Inflammatory macrophage (primary cell): ENCODE results near the gene GIMAP6.
A peak's percentile ranks its signal among the peaks of the same experiment; 100 is the strongest.
"Not testable (repeated sequence)": the region's sequence is repeated elsewhere in the genome, so short reads cannot be mapped to it uniquely, and the experiment has no call there.

Experiments
- DNase-seq, 2 donors: peaks; one replicate each; pipeline ENCODE4 v3.0.0-alpha.2; 2020 to 2022
- total RNA-seq, 18 experiments: gene quantifications; one replicate each; lab custom pipeline; 2026; ENCODE audit warnings: mixed read lengths in 6 of 18, inconsistent platforms in 2 of 18; lab: John Stamatoyannopoulos, UW

GIMAP6 gene
- 1.8 to 57.6 (median 16.0) reads per million in 18 experiments for total RNA-seq

DNA sequence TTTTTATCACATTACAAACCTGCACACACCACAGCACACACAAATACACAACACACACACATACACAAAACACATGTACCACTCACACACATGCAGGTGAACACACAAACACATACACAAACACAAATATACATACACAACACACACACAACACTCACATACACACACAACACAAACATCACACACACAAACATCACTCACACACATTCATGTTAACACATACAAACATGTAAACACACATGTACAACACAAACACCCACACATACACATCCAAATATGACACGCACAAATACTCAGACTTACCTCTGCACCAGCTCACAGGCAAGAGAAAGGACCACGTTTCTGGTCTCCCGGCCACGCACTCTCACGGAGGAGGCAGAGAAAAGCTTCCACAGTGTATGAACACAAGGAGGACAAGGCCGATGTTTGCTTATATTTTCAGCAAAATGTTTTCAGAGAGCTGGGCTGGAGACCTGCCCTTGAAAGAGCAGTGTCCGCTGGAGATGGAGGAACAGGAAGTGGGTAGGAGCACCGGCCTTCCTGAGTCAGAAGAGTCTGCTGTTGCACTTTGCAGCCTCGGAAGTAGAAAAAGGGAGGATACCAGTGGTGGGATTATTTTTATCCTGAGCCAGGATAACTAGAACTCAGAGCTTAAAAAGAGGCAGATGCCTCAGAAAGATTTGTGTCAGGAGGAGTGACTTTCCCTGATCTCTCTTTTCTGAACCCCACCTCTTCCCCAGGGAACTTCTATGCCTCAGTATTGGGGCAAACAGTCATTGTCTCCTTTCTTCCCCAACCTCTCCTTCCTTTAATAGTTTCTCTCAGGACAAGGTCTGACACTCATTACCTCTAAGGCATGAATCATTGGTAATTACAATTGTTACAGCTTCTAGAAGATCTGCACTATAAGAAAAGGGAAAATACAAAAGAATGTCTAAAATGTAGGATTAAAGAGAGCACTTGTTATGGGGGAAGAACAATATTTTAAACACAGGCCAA lies at the start of gene GIMAP6:
Gene GIMAP6 (minus strand): TSS at position 520 of the 999 bp plus-strand sequence. CDS start 2,243 bp downstream, outside the sequence.
- DNase-seq = peak; percentile 54 to 67

DNA sequence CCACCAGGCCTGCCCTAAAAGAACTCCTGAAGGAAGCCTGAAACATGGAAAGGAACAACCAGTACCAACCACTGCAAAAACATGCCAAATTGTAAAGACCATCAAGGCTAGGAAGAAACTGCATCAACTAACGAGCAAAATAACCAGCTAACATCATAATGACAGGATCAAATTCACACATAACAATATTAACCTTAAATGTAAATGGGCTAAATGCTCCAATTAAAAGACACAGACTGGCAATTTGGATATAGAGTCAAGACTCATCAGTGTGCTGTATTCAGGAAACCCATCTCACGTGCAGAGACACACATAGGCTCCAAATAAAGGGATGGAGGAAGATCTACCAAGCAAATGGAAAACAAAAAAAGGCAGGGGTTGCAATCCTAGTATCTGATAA lies 48.2 kb upstream of the GIMAP6 start:
- DNase-seq = not testable (repeated sequence)

DNA sequence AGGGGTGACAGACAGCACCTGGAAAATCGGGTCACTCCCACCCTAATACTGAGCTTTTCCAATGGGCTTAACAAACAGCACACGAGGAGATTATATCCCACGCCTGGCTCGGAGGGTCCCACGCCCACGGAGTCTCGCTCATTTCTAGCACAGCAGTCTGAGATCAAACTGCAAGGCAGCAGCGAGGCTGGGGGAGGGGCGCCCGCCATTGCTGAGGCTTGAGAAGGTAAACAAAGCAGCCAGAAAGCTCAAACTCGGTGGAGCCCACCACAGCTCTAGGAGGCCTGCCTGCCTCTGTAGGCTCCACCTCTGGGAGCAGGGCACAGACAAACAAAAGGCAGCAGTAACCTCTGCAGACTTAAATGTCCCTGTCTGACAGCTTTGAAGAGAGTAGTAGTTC lies 46.4 kb upstream of the GIMAP6 start:
- DNase-seq = not testable (repeated sequence)

DNA sequence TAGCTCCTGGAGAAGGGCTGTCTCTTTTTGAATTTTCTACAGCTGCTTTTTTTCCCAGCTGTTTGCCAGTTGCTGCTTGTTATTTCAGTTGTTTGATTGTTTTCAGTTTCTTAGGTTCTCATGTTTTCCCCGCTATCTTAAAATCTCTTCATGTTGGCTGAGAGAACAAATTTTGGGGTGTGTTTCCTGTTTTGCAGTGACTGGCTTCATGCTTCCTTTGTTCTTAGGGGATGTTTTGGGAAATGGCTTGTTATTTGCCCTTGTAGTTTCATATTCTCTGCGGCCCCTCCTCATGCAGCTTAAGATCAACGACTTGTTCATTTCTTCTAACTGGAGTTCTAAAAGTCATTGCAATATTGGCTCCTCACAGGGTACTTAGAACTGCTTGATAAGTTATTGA lies 44.7 kb upstream of the GIMAP6 start:
- DNase-seq = not testable (repeated sequence)

DNA sequence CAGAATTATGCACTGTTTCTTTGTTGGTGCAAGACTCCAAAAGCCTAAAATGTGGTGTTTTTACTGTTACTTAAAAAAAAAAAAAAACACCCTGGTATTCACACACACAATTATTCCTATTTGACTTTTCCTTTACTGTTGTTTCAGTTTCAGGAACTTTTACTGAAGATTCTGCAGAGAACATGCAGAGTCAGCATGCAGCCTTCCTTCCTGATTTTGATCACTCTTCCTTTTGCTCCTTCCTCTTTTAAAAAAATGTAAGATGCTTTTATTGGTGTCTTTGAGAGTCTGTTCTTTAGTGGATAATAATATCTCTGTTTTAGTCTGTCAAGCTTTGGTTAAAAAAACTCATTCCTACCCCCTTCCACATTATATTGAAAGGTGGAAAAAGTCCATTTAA lies 44.1 kb upstream of the GIMAP6 start:
- peak; percentile 47 to 64 for DNase-seq

DNA sequence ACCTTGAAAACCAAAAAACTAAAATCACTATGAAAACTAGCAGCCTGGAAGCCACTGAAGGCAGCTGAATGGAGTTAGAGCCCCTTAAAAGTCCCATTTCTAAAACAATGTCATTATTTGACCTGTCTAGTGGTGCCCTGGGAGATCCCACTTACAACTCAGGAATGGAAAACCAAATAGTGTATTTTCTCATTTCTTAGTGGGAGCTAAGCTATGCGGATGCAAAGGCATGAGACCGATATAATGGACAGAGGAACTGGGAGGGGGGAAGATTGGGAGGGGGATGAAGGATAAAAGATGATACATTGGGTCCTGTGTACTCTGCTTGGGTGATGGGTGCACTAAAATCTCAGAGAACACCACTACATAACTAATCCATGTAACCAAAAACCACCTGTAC lies 43.5 kb upstream of the GIMAP6 start:
- no peak for DNase-seq

DNA sequence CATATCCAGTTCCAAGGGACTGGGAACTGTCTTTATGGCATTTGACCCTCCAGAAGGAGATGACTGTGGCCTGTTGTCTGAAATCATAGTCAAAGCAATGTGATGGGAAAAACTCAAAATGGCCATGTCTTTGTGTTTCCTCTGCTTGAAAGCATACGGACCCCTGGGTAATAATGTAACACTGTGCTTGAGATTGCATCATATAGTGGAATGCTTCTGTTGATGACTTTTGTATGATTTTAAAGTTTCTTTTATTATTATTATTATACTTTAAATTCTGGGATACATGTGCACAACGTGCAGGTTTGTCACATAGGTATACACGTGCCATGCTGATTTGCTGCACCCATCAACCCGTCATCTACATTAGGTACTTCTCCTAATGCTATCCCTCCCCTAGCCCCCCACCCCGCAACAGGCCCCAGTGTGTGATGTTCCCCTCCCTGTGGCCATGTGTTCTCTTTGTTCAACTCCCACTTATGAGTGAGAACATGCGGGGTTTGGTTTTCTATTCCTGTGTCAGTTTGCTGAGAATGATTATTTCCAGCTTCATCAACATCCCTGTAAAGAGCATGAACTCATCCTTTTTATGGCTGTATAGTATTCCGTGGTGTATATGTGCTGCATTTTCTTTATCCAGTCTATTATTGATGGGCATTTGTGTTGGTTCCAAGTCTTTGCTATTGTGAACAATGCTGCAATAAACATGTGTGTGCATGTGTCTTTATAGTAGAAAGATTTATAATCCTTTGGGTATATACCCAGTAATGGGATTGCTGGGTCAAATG lies 39.8 kb upstream of the GIMAP6 start:
- DNase-seq = not testable (repeated sequence)

DNA sequence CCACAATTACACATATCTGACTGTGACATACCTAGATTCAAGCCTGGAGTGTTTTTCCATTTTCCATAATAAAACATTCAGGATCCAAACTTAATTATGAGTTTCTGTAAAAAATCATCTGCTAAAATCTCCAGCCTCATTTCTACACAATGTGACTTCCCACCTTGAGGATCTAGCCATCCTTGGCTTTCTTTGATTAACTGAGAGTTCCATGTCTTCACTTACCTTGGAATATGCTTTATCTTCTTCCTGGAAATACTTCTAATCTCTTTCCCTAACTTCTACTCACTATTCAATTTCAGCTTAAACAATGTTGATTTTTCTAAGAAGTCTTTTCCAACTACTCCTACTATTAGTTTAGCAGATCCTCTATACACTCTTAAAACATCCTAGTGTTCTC lies 36.8 kb upstream of the GIMAP6 start:
- DNase-seq = no peak

DNA sequence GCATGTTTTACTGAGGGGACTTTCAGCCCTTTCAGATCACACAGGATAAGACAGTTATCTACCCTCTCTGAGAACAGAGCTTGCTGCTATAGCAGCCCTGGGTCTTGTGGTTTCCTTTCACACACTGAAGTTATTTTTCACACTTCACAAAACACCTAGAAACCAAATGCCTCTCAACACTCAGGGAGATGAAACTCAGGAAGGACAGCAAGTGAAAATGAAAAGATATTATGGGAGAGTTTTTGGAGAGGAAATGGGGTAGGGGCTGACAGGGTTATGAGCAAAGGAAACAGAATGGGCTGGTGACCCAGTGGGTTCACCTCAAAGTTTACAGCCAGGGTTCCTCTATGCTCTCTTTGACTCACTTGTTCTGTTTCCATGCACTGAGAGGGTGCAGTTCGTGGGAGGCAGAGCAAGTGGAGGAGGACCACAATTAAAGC lies 36.3 kb upstream of the GIMAP6 start:
- DNase-seq = no peak

DNA sequence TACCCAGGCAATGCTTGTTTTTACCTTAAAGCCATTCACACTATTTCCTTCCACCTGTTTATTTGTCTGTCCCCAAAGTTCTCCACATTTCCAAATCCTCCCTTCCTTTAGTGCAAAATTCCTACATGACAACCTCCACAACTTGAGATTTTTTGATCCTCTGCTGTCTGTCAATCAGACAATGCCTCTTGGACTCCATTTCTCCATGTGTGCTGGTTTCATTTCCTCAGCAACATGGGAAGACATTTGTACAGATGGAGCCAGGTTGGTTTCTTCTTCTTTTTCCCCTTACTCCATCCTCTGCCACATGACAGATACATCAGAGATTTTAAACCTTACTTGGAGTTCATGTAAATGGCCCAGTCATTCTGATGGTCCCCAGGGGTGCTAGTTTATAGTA lies 34.2 kb upstream of the GIMAP6 start:
- DNase-seq = peak in 1 of 2 donors; percentile 23

DNA sequence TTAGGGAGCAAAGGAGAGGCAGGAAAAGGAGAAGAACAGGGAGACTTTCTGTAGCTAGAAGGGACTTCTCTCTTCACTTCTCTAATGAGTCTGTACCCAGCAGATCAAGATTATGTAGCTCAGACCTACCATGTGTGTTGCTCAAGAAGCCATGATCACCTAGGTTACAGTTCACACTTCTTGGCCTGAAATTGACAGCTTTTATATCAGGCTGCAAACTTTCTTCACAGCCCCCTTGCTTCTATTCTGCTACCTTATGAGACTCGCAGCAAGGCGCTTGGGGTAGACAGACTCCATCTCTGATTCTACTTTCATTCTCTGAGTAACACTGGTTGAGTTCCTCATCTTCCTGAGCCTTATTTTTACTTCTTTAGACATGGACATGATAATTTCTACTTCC lies 33.7 kb upstream of the GIMAP6 start:
- peak; percentile 29 to 31 for DNase-seq

DNA sequence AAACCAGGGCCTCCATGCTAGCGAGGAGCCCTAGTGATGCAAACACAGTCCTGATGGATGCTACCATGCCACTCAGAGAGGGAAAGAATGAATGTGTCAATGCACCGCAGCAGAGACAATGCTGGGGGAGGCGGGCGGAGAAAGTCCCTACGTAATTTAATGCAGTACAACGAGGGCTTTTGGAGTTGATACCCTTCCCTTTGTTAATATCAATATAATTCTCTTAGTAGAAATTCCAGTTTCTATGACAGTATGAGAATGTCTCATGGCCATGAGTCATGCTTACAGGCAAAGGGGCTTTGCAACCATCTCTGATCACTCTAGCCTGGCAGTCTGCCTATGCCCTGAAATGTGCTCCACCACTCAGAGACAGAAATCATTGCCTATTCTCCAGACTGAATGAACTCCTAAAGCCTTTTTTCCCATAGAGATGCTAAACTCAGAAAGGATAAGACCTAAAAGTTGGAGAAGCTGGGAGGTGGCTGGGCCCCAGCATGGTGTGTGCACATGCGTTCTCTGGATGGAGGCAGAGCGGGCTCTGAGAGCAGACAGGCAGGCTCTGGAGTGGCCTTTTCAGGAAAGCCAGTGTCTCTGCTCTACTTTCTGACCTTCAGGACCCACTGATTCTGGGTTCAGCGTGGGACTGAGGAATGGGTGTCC lies 33.0 kb upstream of the GIMAP6 start:
- DNase-seq = no peak

DNA sequence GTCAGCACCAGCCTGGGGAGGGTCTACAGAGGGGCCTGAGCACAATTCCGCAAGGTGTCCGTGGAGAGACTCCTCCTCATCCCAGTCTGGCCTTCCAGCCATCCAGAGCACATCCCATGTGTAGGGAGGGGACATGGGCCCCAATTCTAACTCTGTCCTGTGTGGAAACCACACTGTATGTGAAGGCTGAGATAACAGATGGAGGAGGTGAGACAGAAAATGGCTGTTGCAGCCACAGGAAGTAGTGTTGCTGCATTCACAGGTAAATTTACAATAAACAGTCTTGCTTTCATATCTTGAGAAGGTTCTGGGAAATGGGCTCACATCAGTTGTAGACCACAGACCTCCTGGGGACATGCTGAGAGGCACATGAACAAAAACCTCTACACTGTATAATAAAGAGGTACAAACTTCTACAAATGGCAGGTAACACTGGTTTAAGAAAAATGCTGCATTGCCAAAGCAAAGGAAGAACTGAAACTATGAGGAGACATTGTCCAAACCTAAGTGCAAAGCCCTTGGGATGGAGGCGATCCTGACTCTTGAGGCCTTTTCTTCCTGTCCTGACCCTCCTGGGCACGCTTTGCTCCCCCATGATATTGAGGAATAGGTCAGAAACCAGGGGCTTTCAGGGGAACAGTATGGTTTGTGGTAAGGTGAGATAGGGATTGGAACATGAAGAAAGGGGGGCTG lies 31.8 kb upstream of the GIMAP6 start:
- DNase-seq = no peak

DNA sequence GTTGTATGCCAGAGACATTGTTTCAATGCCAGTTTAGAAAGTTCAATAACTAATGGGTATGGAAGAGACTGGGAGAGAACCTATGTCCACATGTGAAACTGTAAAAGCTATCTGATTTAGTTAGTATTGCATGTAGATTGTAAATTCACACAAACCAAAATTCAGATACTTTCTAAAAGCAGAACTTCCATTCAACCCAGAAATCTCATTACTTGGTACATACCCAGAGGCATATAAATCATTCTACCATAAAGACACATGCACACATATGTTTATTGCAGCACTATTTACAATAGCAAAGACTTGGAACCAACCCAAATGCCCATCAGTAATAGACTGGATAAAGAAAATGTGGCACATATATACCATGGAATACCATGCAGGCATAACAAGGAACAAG lies 30.6 kb upstream of the GIMAP6 start:
- DNase-seq = not testable (repeated sequence)

DNA sequence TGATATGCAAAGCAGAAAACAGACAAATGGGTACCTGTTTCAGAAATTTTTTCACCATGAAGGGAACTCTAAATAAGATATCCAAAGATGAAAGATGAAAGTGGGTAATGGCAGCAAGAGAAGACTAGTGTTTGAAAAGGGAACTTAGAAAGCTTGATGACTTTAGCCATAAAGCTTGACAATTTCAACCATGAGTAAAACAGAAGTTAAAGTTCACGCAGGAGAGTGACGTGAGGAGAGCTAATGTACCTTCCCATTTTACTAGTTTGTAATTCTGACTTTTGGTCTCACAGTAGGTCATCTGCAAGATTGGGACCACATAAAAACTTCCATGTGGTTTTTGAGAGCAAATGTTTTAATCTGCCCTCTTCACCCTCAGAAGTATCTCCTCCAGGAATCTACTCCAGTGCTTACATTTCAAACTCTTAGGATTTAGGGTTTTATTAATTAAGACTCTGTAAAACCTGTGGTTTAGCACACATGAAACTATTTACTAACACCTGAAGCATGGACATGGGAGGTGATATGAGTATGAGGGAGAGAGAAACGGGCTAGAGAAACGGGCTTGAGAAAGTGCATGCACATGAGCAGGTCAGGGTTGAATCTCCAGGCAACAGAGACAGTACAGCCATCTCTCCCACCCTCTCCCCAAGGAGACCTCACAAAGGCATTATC lies 28.9 kb upstream of the GIMAP6 start:
- DNase-seq = peak; percentile 2 to 18

DNA sequence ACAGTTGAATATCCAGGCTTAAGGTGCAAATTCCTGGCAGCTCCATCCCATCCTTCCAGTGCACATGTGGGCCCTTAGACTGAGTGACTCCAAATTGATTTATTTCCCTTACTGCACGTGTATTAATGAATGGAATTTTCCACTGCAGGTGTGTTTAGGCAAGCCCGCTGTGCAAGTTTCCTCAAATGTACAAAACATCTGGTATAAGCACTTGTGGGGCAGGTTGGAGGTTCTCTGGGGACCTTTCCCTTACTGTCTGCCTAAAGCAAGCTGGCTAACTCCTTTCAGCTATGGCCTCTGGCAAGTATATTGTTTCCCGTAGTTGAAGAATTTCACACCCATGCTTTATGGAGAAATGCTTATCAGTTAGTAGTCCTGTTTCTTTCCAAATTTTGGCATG lies 25.3 kb upstream of the GIMAP6 start:
- DNase-seq = no peak

DNA sequence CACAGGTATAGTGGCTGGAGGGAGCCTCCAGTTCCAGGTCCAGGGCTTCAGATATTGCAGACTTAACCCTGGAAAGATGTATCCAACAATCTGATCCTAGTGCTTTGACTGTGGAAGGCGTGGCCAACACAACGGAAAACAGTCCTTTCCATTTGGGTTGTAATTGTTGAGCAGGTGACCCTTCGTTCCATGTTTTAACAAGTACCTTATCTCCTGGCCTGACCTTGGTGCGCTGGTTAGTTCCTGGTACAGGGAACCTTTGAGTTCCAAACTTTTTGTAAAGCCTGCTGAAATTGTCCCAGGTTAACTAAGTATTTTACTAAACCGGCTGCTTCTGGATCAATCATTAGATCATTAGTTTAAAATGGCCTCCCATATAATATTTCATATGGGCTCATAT lies 23.9 kb upstream of the GIMAP6 start:
- no peak for DNase-seq

DNA sequence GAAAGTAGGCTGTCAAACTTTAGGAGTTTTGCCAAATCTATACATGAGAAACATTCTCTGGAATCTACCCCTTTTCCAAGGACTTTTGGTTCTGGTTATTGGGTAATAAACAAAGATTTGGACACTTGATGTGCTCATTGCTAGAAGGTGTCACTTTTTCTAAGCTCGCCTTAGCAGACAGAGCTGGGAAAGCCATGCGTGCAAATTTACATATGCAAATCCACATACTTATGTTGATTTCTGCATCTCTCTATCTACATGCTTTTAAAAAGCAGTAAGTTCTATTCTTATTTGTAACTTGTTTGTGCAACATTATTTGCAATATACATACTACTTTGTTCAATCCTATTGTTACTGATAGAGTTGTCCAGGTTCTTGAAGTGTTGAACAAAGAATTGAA lies 22.5 kb upstream of the GIMAP6 start:
- DNase-seq = no peak

DNA sequence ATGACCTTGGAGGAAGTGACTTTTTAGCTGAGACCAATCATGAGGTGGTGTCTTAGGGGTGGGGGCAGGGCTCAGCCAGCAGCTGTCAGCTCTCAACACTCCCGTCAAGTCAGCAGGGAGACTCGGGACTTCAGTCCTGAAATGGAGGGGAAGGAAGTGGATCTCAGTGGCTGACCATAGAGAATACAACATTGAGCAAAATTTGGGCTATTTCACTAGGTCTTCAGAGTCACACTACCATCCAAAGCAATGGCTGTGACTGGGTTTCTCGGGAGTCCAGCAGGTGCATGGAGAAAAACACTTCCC lies 16.8 kb upstream of the GIMAP6 start:
- DNase-seq = peak in 1 of 2 donors; percentile 20

DNA sequence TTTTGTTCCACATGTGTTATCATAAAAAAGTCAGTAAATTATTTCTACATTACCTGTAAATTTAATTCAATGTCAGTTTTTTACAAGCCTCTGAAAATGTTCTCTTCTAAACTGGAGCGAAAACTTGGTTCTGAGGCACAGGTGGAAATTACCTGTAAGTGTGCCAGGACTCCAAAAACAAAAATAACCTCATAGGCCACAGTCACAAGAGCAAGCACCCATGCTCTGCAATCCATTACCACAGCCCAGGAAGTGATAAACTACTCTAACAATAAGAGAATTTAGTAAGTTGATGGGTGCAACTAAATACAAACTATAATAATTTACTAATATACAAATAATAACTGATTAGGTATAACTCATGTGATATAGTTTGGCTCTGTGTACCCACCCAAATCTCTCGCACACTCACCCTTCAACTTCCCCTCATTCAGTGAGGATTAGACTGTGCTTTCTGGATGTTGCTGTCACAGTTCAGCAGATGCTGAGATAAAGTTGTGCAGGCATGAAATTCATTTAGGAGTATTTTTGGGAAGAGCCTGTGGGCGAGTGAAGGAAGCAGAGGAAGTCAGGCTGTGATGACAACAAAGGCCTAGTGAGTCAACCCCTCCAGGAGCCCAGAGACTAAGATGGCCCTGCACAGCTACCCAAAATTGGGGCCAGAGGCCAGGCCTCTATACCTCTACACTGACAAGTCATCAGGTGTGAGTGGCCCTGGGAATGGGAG lies 16.3 kb upstream of the GIMAP6 start:
- peak in 1 of 2 donors; percentile 33 for DNase-seq
